ELR (cell line): ENCODE measurements around the gene PPP1R7.

Experiments used
- DNase-seq: peaks from one replicate; pipeline ENCODE4 v3.0.0-alpha.2; 2015; ENCODE audit warnings: low read depth

The PPP1R7 gene

GRCh38 chr2:241121008-241121407, 29.3 kb upstream of the PPP1R7 start:
- no peak for DNase-seq

GRCh38 chr2:241122376-241123002, 27.8 kb upstream of the PPP1R7 start:
- no peak for DNase-seq

- DNase-seq, result no peak
These were observed 26.3 kb upstream of the PPP1R7 start for GRCh38 chr2:241123816-241124536.

GRCh38 chr2:241125626-241126025, 24.6 kb upstream of the PPP1R7 start:
- no peak for DNase-seq

- no peak for DNase-seq
These were observed 24.1 kb upstream of the PPP1R7 start for GRCh38 chr2:241126201-241126611.

GRCh38 chr2:241126771-241127202, 23.5 kb upstream of the PPP1R7 start:
- DNase-seq, result no peak

GRCh38 chr2:241128266-241128665, 22.0 kb upstream of the PPP1R7 start:
- no peak for DNase-seq

GRCh38 chr2:241129086-241129871, 21.0 kb upstream of the PPP1R7 start:
- DNase-seq, result no peak

- DNase-seq, result no peak
These were observed 20.0 kb upstream of the PPP1R7 start for GRCh38 chr2:241130316-241130715.

- no peak for DNase-seq
These were observed 18.7 kb upstream of the PPP1R7 start for GRCh38 chr2:241131531-241131930.

GRCh38 chr2:241132538-241133435, 17.5 kb upstream of the PPP1R7 start:
- DNase-seq, result no peak

- DNase-seq, result no peak
These were observed 16.8 kb upstream of the PPP1R7 start for GRCh38 chr2:241133436-241133820.

GRCh38 chr2:241134711-241135110, 15.6 kb upstream of the PPP1R7 start:
- no peak for DNase-seq

- no peak for DNase-seq
These were observed 14.5 kb upstream of the PPP1R7 start for GRCh38 chr2:241135737-241136136.

GRCh38 chr2:241136191-241136590, 14.1 kb upstream of the PPP1R7 start:
- no peak for DNase-seq

GRCh38 chr2:241136661-241137260, 13.5 kb upstream of the PPP1R7 start:
- DNase-seq, result no peak

GRCh38 chr2:241137276-241138190, 12.7 kb upstream of the PPP1R7 start:
- DNase-seq, result no peak

- DNase-seq, result no peak
These were observed 11.8 kb upstream of the PPP1R7 start for GRCh38 chr2:241138471-241138870.

GRCh38 chr2:241139531-241140444, 10.5 kb upstream of the PPP1R7 start:
- no peak for DNase-seq
